Dendritic cell treated with granulocyte-macrophage colony-stimulating factor and Interleukin-4, amounts not matched to agents 40 ng/mL and 50 ng/mL, for 4 days (primary cell): Measurements from ENCODE around the gene SLC38A2.
"Not testable (repeated sequence)": the region's sequence is repeated elsewhere in the genome, so short reads cannot be mapped to it uniquely, and the experiment has no call there.

Experiments
- H3K27ac Mint-ChIP-seq: one replicate; pipeline ENCODE4 v1.8.0; 2022; ENCODE audit warnings: mild to moderate bottlenecking, mixed read lengths
- H3K27me3 Mint-ChIP-seq: one replicate; pipeline ENCODE4 v1.8.0; 2022; ENCODE audit warnings: mild to moderate bottlenecking, mixed read lengths
- H3K36me3 Mint-ChIP-seq: one replicate; pipeline ENCODE4 v1.8.0; 2022; ENCODE audit warnings: low read depth, mixed read lengths
- H3K4me1 Mint-ChIP-seq: one replicate; pipeline ENCODE4 v1.8.0; 2022; ENCODE audit warnings: low read depth, mixed read lengths
- H3K4me3 Mint-ChIP-seq: one replicate; pipeline ENCODE4 v1.8.0; 2022; ENCODE audit warnings: mild to moderate bottlenecking, moderate library complexity, mixed read lengths
- H3K9me3 Mint-ChIP-seq: one replicate; pipeline ENCODE4 v1.8.0; 2022; ENCODE audit warnings: mixed read lengths
- intact Hi-C: fragments of 100-400 bp; cut with micrococcal nuclease; formaldehyde crosslinking; loops from one replicate; pipeline ENCODE4 v1.15.0; 2022

The SLC38A2 gene

GRCh38 chr12:46403719-46404070, 31.1 kb upstream of the SLC38A2 start:
- Mint-ChIP-seq H3K4me1 (peaks cover 16% of the 10 kb centered on the region), H3K4me3 (no peak overlapping the region), H3K27me3 (no peaks in the 10 kb centered on the region), H3K36me3 (no peaks in the 10 kb centered on the region), H3K9me3 (no peaks in the 10 kb centered on the region), H3K27ac (no peak overlapping the region)
- intact Hi-C loops, result no loop called here

- H3K27ac Mint-ChIP-seq, result no peak overlapping the region
Observed at GRCh38 chr12:46402941-46403718, 30.6 kb upstream of the SLC38A2 start.

GRCh38 chr12:46402451-46402850, 29.9 kb upstream of the SLC38A2 start:
- Mint-ChIP-seq H3K27me3 (no peaks in the 10 kb centered on the region), H3K36me3 (no peaks in the 10 kb centered on the region), H3K9me3 (no peaks in the 10 kb centered on the region), H3K4me1 (peaks cover 16% of the 10 kb centered on the region), H3K4me3 (no peak overlapping the region), H3K27ac (no peak overlapping the region)
- intact Hi-C loops, result no loop called here

More at GRCh38 chr12:46402941-46403718, 30.6 kb upstream of the SLC38A2 start:
- Mint-ChIP-seq H3K9me3 (no peaks in the 10 kb centered on the region), H3K27me3 (no peaks in the 10 kb centered on the region), H3K4me1 (peaks cover 16% of the 10 kb centered on the region), H3K4me3 (no peak overlapping the region), H3K36me3 (no peaks in the 10 kb centered on the region)
- intact Hi-C loops, result no loop called here

GRCh38 chr12:46401662-46402061, 29.1 kb upstream of the SLC38A2 start:
- Mint-ChIP-seq H3K27ac (no peak overlapping the region), H3K9me3 (no peaks in the 10 kb centered on the region), H3K4me3 (no peak overlapping the region), H3K4me1 (peaks cover 16% of the 10 kb centered on the region), H3K27me3 (no peaks in the 10 kb centered on the region), H3K36me3 (no peaks in the 10 kb centered on the region)
- intact Hi-C loops, result no loop called here

GRCh38 chr12:46400406-46400805, 27.8 kb upstream of the SLC38A2 start:
- no peaks in the 10 kb centered on the region for H3K9me3 Mint-ChIP-seq
- intact Hi-C loops, result no loop called here
- no peaks in the 10 kb centered on the region for H3K27me3 Mint-ChIP-seq
- peaks cover 16% of the 10 kb centered on the region for H3K4me1 Mint-ChIP-seq
- H3K36me3 Mint-ChIP-seq, result no peaks in the 10 kb centered on the region
- no peak overlapping the region for H3K27ac Mint-ChIP-seq
- H3K4me3 Mint-ChIP-seq, result no peak overlapping the region

GRCh38 chr12:46399461-46400248, 27.1 kb upstream of the SLC38A2 start:
- H3K36me3 Mint-ChIP-seq, H3K4me3 Mint-ChIP-seq, H3K27ac Mint-ChIP-seq, intact Hi-C loops, H3K9me3 Mint-ChIP-seq, H3K27me3 Mint-ChIP-seq: not testable (repeated sequence)
- H3K4me1 Mint-ChIP-seq, result peaks cover 16% of the 10 kb centered on the region

- Mint-ChIP-seq H3K4me3 (no peak overlapping the region), H3K4me1 (peaks cover 21% of the 10 kb centered on the region), H3K27me3 (no peaks in the 10 kb centered on the region), H3K27ac (no peak overlapping the region), H3K9me3 (no peaks in the 10 kb centered on the region), H3K36me3 (no peaks in the 10 kb centered on the region)
- intact Hi-C loops, result no loop called here
Observed at GRCh38 chr12:46396826-46397225, 24.3 kb upstream of the SLC38A2 start.

- intact Hi-C loops, result no loop called here
- no peaks in the 10 kb centered on the region for H3K27me3 Mint-ChIP-seq
- H3K4me1 Mint-ChIP-seq, result peaks cover 8% of the 10 kb centered on the region
- no peaks in the 10 kb centered on the region for H3K36me3 Mint-ChIP-seq
- no peaks in the 10 kb centered on the region for H3K9me3 Mint-ChIP-seq
- H3K4me3 Mint-ChIP-seq, result no peak overlapping the region
- H3K27ac Mint-ChIP-seq, result no peak overlapping the region
Observed at GRCh38 chr12:46395388-46395787, 22.8 kb upstream of the SLC38A2 start.

- peaks cover 16% of the 10 kb centered on the region for H3K4me1 Mint-ChIP-seq
- no peak overlapping the region for H3K27ac Mint-ChIP-seq
- H3K4me3 Mint-ChIP-seq, result no peak overlapping the region
Observed at GRCh38 chr12:46391630-46392029, 19.1 kb upstream of the SLC38A2 start.

GRCh38 chr12:46390881-46391280, 18.3 kb upstream of the SLC38A2 start:
- Mint-ChIP-seq H3K4me3 (no peak overlapping the region), H3K27ac (no peak overlapping the region)

More at GRCh38 chr12:46391630-46392029, 19.1 kb upstream of the SLC38A2 start:
- no peaks in the 10 kb centered on the region for H3K27me3 Mint-ChIP-seq
- intact Hi-C loops, result no loop called here
- H3K36me3 Mint-ChIP-seq, result no peaks in the 10 kb centered on the region
- H3K9me3 Mint-ChIP-seq, result no peaks in the 10 kb centered on the region

GRCh38 chr12:46390304-46390703, 17.7 kb upstream of the SLC38A2 start:
- Mint-ChIP-seq H3K36me3 (no peaks in the 10 kb centered on the region), H3K4me1 (peaks cover 19% of the 10 kb centered on the region), H3K27ac (no peak overlapping the region), H3K27me3 (no peaks in the 10 kb centered on the region), H3K9me3 (no peaks in the 10 kb centered on the region), H3K4me3 (no peak overlapping the region)
- intact Hi-C loops, result no loop called here

More at GRCh38 chr12:46390881-46391280, 18.3 kb upstream of the SLC38A2 start:
- Mint-ChIP-seq H3K27me3 (no peaks in the 10 kb centered on the region), H3K9me3 (no peaks in the 10 kb centered on the region), H3K36me3 (no peaks in the 10 kb centered on the region), H3K4me1 (peaks cover 16% of the 10 kb centered on the region)
- intact Hi-C loops, result no loop called here

GRCh38 chr12:46389031-46389616, 16.6 kb upstream of the SLC38A2 start:
- Mint-ChIP-seq H3K4me3 (no peak overlapping the region), H3K9me3 (no peaks in the 10 kb centered on the region), H3K4me1 (peaks cover 26% of the 10 kb centered on the region), H3K36me3 (peaks cover under 1% of the 10 kb centered on the region), H3K27ac (no peak overlapping the region), H3K27me3 (no peaks in the 10 kb centered on the region)
- intact Hi-C loops, result loop anchor here (5.0 kb wide), 1 partner anchor 83 kb away; no protein-coding TSS in a partner anchor

- intact Hi-C loops, result loop anchor here (5.0 kb wide), 1 partner anchor 84 kb away; no protein-coding TSS in a partner anchor
- no peak overlapping the region for H3K4me3 Mint-ChIP-seq
- H3K4me1 Mint-ChIP-seq, result peaks cover 32% of the 10 kb centered on the region
- no peaks in the 10 kb centered on the region for H3K9me3 Mint-ChIP-seq
- H3K36me3 Mint-ChIP-seq, result peaks cover 7% of the 10 kb centered on the region
- H3K27ac Mint-ChIP-seq, result no peak overlapping the region
- H3K27me3 Mint-ChIP-seq, result no peaks in the 10 kb centered on the region
Observed at GRCh38 chr12:46388427-46389021, 16.0 kb upstream of the SLC38A2 start.

GRCh38 chr12:46387670-46388069, 15.1 kb upstream of the SLC38A2 start:
- H3K4me3 Mint-ChIP-seq, result no peak overlapping the region
- no peaks in the 10 kb centered on the region for H3K9me3 Mint-ChIP-seq
- H3K27me3 Mint-ChIP-seq, result no peaks in the 10 kb centered on the region
- peaks cover 8% of the 10 kb centered on the region for H3K36me3 Mint-ChIP-seq
- H3K4me1 Mint-ChIP-seq, result peaks cover 34% of the 10 kb centered on the region
- intact Hi-C loops, result loop anchor here (5.0 kb wide), 1 partner anchor 85 kb away; no protein-coding TSS in a partner anchor
- H3K27ac Mint-ChIP-seq, result peak overlapping the region; percentile 54
